Muscle of back (tissue), 13 donors: ENCODE measurements around the gene ANKRD33B. TPM values are rescaled to one million over a fixed set of nuclear protein-coding genes. Genes with fewer than 3 reads are reported as not detected.
"Not testable (repeated sequence)": the region's sequence is repeated elsewhere in the genome, so short reads cannot be mapped to it uniquely, and the experiment has no call there.

Source experiments
- DNase-seq, 3 donors: peaks; one replicate each; pipeline versions ENCODE4 v3.0.0 to v3.0.0-alpha.2; 2013
- long read RNA-seq, 9 donors: transcript quantifications; one replicate each; lab custom pipeline, GENCODE V29; 2026
- polyA plus RNA-seq, 10 donors: library from polyadenylated mRNA; unstranded; fragments of 120-200 nt; gene quantifications; one replicate each; pipeline ENCODE4 v1.2.1, GENCODE V29; 2013; ENCODE audit not compliant: insufficient read length in 10 of 10

ANKRD33B gene
- polyA plus RNA-seq, result 1 to 10 TPM; 1.0 to 3.1 (median 2.0) TPM
- long read RNA-seq, donor 1, result 0 reads
- long read RNA-seq, donor 2, full-length matches to known transcripts, result 1 of 1 reads
- long read RNA-seq, donor 2, partial matches to known transcripts, result 0 of 1 reads
- long read RNA-seq, donor 2, other reads (novel, unspliced or antisense), result 0 of 1 reads
- long read RNA-seq, donor 3, result 0 reads
- long read RNA-seq, donor 4, result 0 reads
- long read RNA-seq, donor 5, result 0 reads
- long read RNA-seq, donor 6, result 0 reads
- long read RNA-seq, donor 7, result 0 reads
- long read RNA-seq, donor 8, result 0 reads
- long read RNA-seq, donor 9, full-length matches to known transcripts, result 1 of 1 reads
- long read RNA-seq, donor 9, partial matches to known transcripts, result 0 of 1 reads
- long read RNA-seq, donor 9, other reads (novel, unspliced or antisense), result 0 of 1 reads

- DNase-seq, result peak; percentile 51 to 68 (median 59)
Measured at GRCh38 chr5:10563945-10564837, at the start of gene ANKRD33B. TSS of gene ANKRD33B (plus strand) at chr5:10564070. CDS start at chr5:10564468, 398 bp downstream.

- not testable (repeated sequence) for DNase-seq
Measured at GRCh38 chr5:10514572-10514971, 49.3 kb upstream of the ANKRD33B start.

- no peak for DNase-seq
Measured at GRCh38 chr5:10515492-10515891, 48.4 kb upstream of the ANKRD33B start.

- DNase-seq, result peak in 1 of 3 donors; percentile 45
Measured at GRCh38 chr5:10518347-10518746, 45.5 kb upstream of the ANKRD33B start.

- DNase-seq, result no peak
Measured at GRCh38 chr5:10519729-10520128, 44.1 kb upstream of the ANKRD33B start.

- peak in 1 of 3 donors; percentile 65 for DNase-seq
Measured at GRCh38 chr5:10520706-10521105, 43.2 kb upstream of the ANKRD33B start.

- DNase-seq, result no peak
Measured at GRCh38 chr5:10521466-10522223, 42.2 kb upstream of the ANKRD33B start.

GRCh38 chr5:10522224-10522611, 41.7 kb upstream of the ANKRD33B start:
- no peak for DNase-seq

- peak in 2 of 3 donors; percentile 56 to 88 for DNase-seq
Measured at GRCh38 chr5:10524376-10525123, 39.3 kb upstream of the ANKRD33B start.

- DNase-seq, result no peak
Measured at GRCh38 chr5:10525124-10525495, 38.8 kb upstream of the ANKRD33B start.

GRCh38 chr5:10527281-10527950, 36.5 kb upstream of the ANKRD33B start:
- DNase-seq, result peak in 1 of 3 donors; percentile 56

GRCh38 chr5:10528056-10528816, 35.6 kb upstream of the ANKRD33B start:
- peak; percentile 51 to 76 (median 74) for DNase-seq

GRCh38 chr5:10528827-10529226, 35.0 kb upstream of the ANKRD33B start:
- DNase-seq, result no peak

GRCh38 chr5:10530601-10531320, 33.1 kb upstream of the ANKRD33B start:
- no peak for DNase-seq

GRCh38 chr5:10532421-10532820, 31.4 kb upstream of the ANKRD33B start:
- DNase-seq, result no peak

- no peak for DNase-seq
Measured at GRCh38 chr5:10533226-10533625, 30.6 kb upstream of the ANKRD33B start.

- DNase-seq, result peak in 1 of 3 donors; percentile 50
Measured at GRCh38 chr5:10534561-10535530, 29.0 kb upstream of the ANKRD33B start.

GRCh38 chr5:10536511-10536910, 27.4 kb upstream of the ANKRD33B start:
- no peak for DNase-seq
